GM23338 (cell line): ENCODE results near the gene RENBP.

Experiments used
- CREB1 ChIP-seq: fragments of 250-450 bp; sonication (Bioruptor Pico); IDR thresholded peaks from 2 replicates; pipeline ENCODE4 v1.5.0; 2020; ENCODE audit warnings: low read depth, mild to moderate bottlenecking, moderate library complexity
- ETS1 ChIP-seq: IDR thresholded peaks from 2 replicates; pipeline ENCODE4 v1.6.1; 2016; ENCODE audit warnings: antibody characterized with exemption
- EZH2 ChIP-seq: fragments of 200-600 bp; sonication (generic); IDR thresholded peaks from one replicate; pipeline ENCODE4 v1.8.0; 2017; ENCODE audit warnings: antibody characterized with exemption, mild to moderate bottlenecking, low read depth; ENCODE audit not compliant: unreplicated experiment
- EZH2phosphoT487 ChIP-seq: fragments of 200-600 bp; sonication (generic); IDR thresholded peaks from one replicate; pipeline ENCODE4 v1.8.1; 2018; ENCODE audit warnings: antibody characterized with exemption; ENCODE audit not compliant: unreplicated experiment
- JUNB ChIP-seq: IDR thresholded peaks from one replicate; pipeline ENCODE4 v1.6.1; 2016; ENCODE audit warnings: antibody characterized with exemption; ENCODE audit not compliant: unreplicated experiment
- POLR2AphosphoS5 ChIP-seq: IDR thresholded peaks from 2 replicates; pipeline ENCODE4 v1.6.1; 2016; ENCODE audit warnings: antibody characterized with exemption, low read depth
- REST ChIP-seq: IDR thresholded peaks from one replicate; pipeline ENCODE4 v1.6.1; 2018; ENCODE audit warnings: antibody characterized with exemption; ENCODE audit not compliant: unreplicated experiment
- STAT1 ChIP-seq: IDR thresholded peaks from one replicate; pipeline ENCODE4 v1.6.1; 2016; ENCODE audit warnings: antibody characterized with exemption; ENCODE audit not compliant: unreplicated experiment
- ZNF114 ChIP-seq: fragments of 250-450 bp; sonication (Bioruptor Pico); IDR thresholded peaks from 2 replicates; pipeline ENCODE4 v1.5.0; 2020; ENCODE audit warnings: mild to moderate bottlenecking, moderate library complexity
- ZNF331 ChIP-seq: fragments of 250-450 bp; sonication (Bioruptor Pico); IDR thresholded peaks from 2 replicates; pipeline ENCODE4 v1.5.0; 2020; ENCODE audit warnings: low read depth, mild to moderate bottlenecking, moderate library complexity
- TF ChIP-seq, protein P1 (sequence below), 2 experiments: fragments of 200-600 bp in 1 of 2; sonication (generic) in 1 of 2; conservative IDR thresholded peaks; 2 replicates each; pipeline versions ENCODE4 v1.5.1 to v1.6.1; 2016 to 2017; ENCODE audit warnings: antibody characterized with exemption in 2 of 2, low read depth in 2 of 2, mild to moderate bottlenecking in 2 of 2, moderate library complexity in 1 of 2

GRCh38 chrX:153939573-153939972 lies 4.9 kb downstream of the RENBP start:
- TF ChIP-seq POLR2AphosphoS5 (no peak), ZNF114 (no peak), EZH2 (no peak), EZH2phosphoT487 (no peak), JUNB (no peak), CREB1 (no peak), STAT1 (no peak), REST (no peak), ZNF331 (CRISPR knock-in tag) (no peak), ETS1 (no peak)
- TF ChIP-seq, protein P1, sequence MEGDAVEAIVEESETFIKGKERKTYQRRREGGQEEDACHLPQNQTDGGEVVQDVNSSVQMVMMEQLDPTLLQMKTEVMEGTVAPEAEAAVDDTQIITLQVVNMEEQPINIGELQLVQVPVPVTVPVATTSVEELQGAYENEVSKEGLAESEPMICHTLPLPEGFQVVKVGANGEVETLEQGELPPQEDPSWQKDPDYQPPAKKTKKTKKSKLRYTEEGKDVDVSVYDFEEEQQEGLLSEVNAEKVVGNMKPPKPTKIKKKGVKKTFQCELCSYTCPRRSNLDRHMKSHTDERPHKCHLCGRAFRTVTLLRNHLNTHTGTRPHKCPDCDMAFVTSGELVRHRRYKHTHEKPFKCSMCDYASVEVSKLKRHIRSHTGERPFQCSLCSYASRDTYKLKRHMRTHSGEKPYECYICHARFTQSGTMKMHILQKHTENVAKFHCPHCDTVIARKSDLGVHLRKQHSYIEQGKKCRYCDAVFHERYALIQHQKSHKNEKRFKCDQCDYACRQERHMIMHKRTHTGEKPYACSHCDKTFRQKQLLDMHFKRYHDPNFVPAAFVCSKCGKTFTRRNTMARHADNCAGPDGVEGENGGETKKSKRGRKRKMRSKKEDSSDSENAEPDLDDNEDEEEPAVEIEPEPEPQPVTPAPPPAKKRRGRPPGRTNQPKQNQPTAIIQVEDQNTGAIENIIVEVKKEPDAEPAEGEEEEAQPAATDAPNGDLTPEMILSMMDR (conservative IDR thresholded peaks at IDR 0.05; ENCODE audit: low read depth in 2 of 2): no peak
